ENCODE results near the gene GLIS1. TPM values are rescaled to one million over a fixed set of nuclear protein-coding genes. Genes with fewer than 3 reads are reported as not detected.

Gene GLIS1
- polyA plus RNA-seq, 1 donor = 0.58 TPM

- Histone ChIP-seq H3K4me1 (ENCODE audit: control insufficient read depth, insufficient read depth, low read length) (no peaks in the 10 kb centered on the region), H3K4me3 (ENCODE audit: low read length) (no peak overlapping the region), H3K9me3 (ENCODE audit: control insufficient read depth, low read depth, low read length) (no peaks in the 10 kb centered on the region), H3K36me3 (ENCODE audit: control insufficient read depth, insufficient read depth, low read length) (no peaks in the 10 kb centered on the region), H3K27ac (ENCODE audit: low read length) (no peak overlapping the region), H3K27me3 (ENCODE audit: control insufficient read depth, insufficient read depth, low read length) (no peaks in the 10 kb centered on the region)
- 80% methylated on average over 1 of the region's 21 CpGs for WGBS (ENCODE audit: insufficient coverage, low lambda C conversion rate)
- no peak for DNase-seq
Observed at GRCh38 chr1:53501065-53502005, 237.6 kb downstream of the GLIS1 start.

- Histone ChIP-seq H3K36me3 (ENCODE audit: control insufficient read depth, insufficient read depth, low read length) (no peaks in the 10 kb centered on the region), H3K4me1 (ENCODE audit: control insufficient read depth, insufficient read depth, low read length) (no peaks in the 10 kb centered on the region), H3K27me3 (ENCODE audit: control insufficient read depth, insufficient read depth, low read length) (no peaks in the 10 kb centered on the region), H3K27ac (ENCODE audit: low read length) (no peak overlapping the region), H3K9me3 (ENCODE audit: control insufficient read depth, low read depth, low read length) (no peaks in the 10 kb centered on the region), H3K4me3 (ENCODE audit: low read length) (no peak overlapping the region)
- no CpG with 5 or more reads among the region's 34 CpGs for WGBS (ENCODE audit: insufficient coverage, low lambda C conversion rate)
- DNase-seq = no peak
Observed at GRCh38 chr1:53500204-53501064, 238.5 kb downstream of the GLIS1 start.

GRCh38 chr1:53499257-53500203 lies 239.4 kb downstream of the GLIS1 start:
- no peak overlapping the region for H3K27ac ChIP-seq (ENCODE audit: low read length)
- no peaks in the 10 kb centered on the region for H3K4me1 ChIP-seq (ENCODE audit: control insufficient read depth, insufficient read depth, low read length)
- H3K27me3 ChIP-seq (ENCODE audit: control insufficient read depth, insufficient read depth, low read length) = no peaks in the 10 kb centered on the region
- no peak for DNase-seq
- no peaks in the 10 kb centered on the region for H3K9me3 ChIP-seq (ENCODE audit: control insufficient read depth, low read depth, low read length)
- no peaks in the 10 kb centered on the region for H3K36me3 ChIP-seq (ENCODE audit: control insufficient read depth, insufficient read depth, low read length)
- H3K4me3 ChIP-seq (ENCODE audit: low read length) = no peak overlapping the region
- WGBS (ENCODE audit: insufficient coverage, low lambda C conversion rate) = no CpG with 5 or more reads among the region's 20 CpGs

- no peaks in the 10 kb centered on the region for H3K27me3 ChIP-seq (ENCODE audit: control insufficient read depth, insufficient read depth, low read length)
- H3K9me3 ChIP-seq (ENCODE audit: control insufficient read depth, low read depth, low read length) = no peaks in the 10 kb centered on the region
- DNase-seq = no peak
- H3K36me3 ChIP-seq (ENCODE audit: control insufficient read depth, insufficient read depth, low read length) = no peaks in the 10 kb centered on the region
- no peak overlapping the region for H3K4me3 ChIP-seq (ENCODE audit: low read length)
- no peak overlapping the region for H3K27ac ChIP-seq (ENCODE audit: low read length)
- no CpG with 5 or more reads among the region's 9 CpGs for WGBS (ENCODE audit: insufficient coverage, low lambda C conversion rate)
- H3K4me1 ChIP-seq (ENCODE audit: control insufficient read depth, insufficient read depth, low read length) = no peaks in the 10 kb centered on the region
Observed at GRCh38 chr1:53498555-53499131, 240.3 kb downstream of the GLIS1 start.

- no peak for DNase-seq
- Histone ChIP-seq H3K27ac (ENCODE audit: low read length) (no peak overlapping the region), H3K4me1 (ENCODE audit: control insufficient read depth, insufficient read depth, low read length) (no peaks in the 10 kb centered on the region), H3K4me3 (ENCODE audit: low read length) (no peak overlapping the region), H3K27me3 (ENCODE audit: control insufficient read depth, insufficient read depth, low read length) (no peaks in the 10 kb centered on the region), H3K9me3 (ENCODE audit: control insufficient read depth, low read depth, low read length) (no peaks in the 10 kb centered on the region), H3K36me3 (ENCODE audit: control insufficient read depth, insufficient read depth, low read length) (no peaks in the 10 kb centered on the region)
- no CpG with 5 or more reads among the region's 8 CpGs for WGBS (ENCODE audit: insufficient coverage, low lambda C conversion rate)
Observed at GRCh38 chr1:53495633-53496345, 243.2 kb downstream of the GLIS1 start.

GRCh38 chr1:53490351-53490750 lies 248.6 kb downstream of the GLIS1 start:
- peaks cover 10% of the 10 kb centered on the region for H3K27me3 ChIP-seq (ENCODE audit: control insufficient read depth, insufficient read depth, low read length)
- H3K9me3 ChIP-seq (ENCODE audit: control insufficient read depth, low read depth, low read length) = no peaks in the 10 kb centered on the region
- no peaks in the 10 kb centered on the region for H3K36me3 ChIP-seq (ENCODE audit: control insufficient read depth, insufficient read depth, low read length)
- H3K27ac ChIP-seq (ENCODE audit: low read length) = no peak overlapping the region
- WGBS (ENCODE audit: insufficient coverage, low lambda C conversion rate) = no CpG with 5 or more reads among the region's 3 CpGs
- H3K4me3 ChIP-seq (ENCODE audit: low read length) = no peak overlapping the region
- no peak for DNase-seq
- peaks cover 3% of the 10 kb centered on the region for H3K4me1 ChIP-seq (ENCODE audit: control insufficient read depth, insufficient read depth, low read length)

- no peak overlapping the region for H3K27ac ChIP-seq (ENCODE audit: low read length)
- no peaks in the 10 kb centered on the region for H3K9me3 ChIP-seq (ENCODE audit: control insufficient read depth, low read depth, low read length)
- no peaks in the 10 kb centered on the region for H3K36me3 ChIP-seq (ENCODE audit: control insufficient read depth, insufficient read depth, low read length)
- DNase-seq = peak in 1 of 2 donors; percentile 16
- no peak overlapping the region for H3K4me3 ChIP-seq (ENCODE audit: low read length)
- 70% methylated on average over 2 of the region's 9 CpGs for WGBS (ENCODE audit: insufficient coverage, low lambda C conversion rate)
- H3K27me3 ChIP-seq (ENCODE audit: control insufficient read depth, insufficient read depth, low read length) = peaks cover 10% of the 10 kb centered on the region
- H3K4me1 ChIP-seq (ENCODE audit: control insufficient read depth, insufficient read depth, low read length) = peaks cover 3% of the 10 kb centered on the region
Observed at GRCh38 chr1:53486395-53487026, 252.5 kb downstream of the GLIS1 start.

GRCh38 chr1:53485478-53486394 lies 253.2 kb downstream of the GLIS1 start:
- Histone ChIP-seq H3K9me3 (ENCODE audit: control insufficient read depth, low read depth, low read length) (no peaks in the 10 kb centered on the region), H3K36me3 (ENCODE audit: control insufficient read depth, insufficient read depth, low read length) (no peaks in the 10 kb centered on the region), H3K4me1 (ENCODE audit: control insufficient read depth, insufficient read depth, low read length) (peaks cover 3% of the 10 kb centered on the region), H3K4me3 (ENCODE audit: low read length) (no peak overlapping the region), H3K27ac (ENCODE audit: low read length) (no peak overlapping the region), H3K27me3 (ENCODE audit: control insufficient read depth, insufficient read depth, low read length) (peaks cover 10% of the 10 kb centered on the region)
- 14% methylated on average over 1 of the region's 27 CpGs for WGBS (ENCODE audit: insufficient coverage, low lambda C conversion rate)
- peak; percentile 67 to 72 for DNase-seq
